GM12891 (cell line): ENCODE results near the gene KRTAP27-1.

Experiments
- PAX5 ChIP-seq: IDR thresholded peaks from 2 replicates; pipeline ENCODE4 v1.6.1; 2011; ENCODE audit warnings: low read length, moderate library complexity, mild to moderate bottlenecking; ENCODE audit not compliant: insufficient read depth, severe bottlenecking
- POLR2A ChIP-seq: IDR thresholded peaks from 2 replicates; pipeline ENCODE4 v1.6.1; 2011; ENCODE audit warnings: low read depth, low read length, control low read depth
- POLR2AphosphoS5 ChIP-seq: IDR thresholded peaks from 2 replicates; pipeline ENCODE4 v1.6.1; 2011; ENCODE audit warnings: low read depth, low read length, control low read depth
- TAF1 ChIP-seq: IDR thresholded peaks from 2 replicates; pipeline ENCODE4 v1.6.1; 2011; ENCODE audit warnings: low read depth, low read length, control low read depth

DNA sequence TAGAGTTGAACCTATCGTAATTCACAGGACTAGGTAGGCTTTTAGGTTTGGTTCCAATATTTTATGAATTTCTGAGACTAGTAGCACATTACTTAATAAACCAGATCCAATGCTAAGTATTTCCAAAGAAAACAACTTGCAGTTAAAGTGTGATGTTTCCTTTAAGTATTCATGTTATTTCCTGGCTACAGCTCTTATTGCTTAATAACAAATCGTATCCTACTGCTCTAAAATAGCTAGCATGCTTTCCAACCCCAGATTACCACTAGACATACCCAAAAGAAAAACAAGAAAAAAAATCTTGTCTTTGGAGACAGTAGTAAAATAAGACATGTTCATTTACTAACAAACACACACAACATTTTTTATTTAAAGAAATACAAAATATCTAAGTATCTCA, 898 bp downstream of the KRTAP27-1 start:
- TF ChIP-seq POLR2AphosphoS5 = no peak
- TF ChIP-seq POLR2A = no peak
- TF ChIP-seq PAX5 = no peak
- no peak for TF ChIP-seq TAF1
